ENCODE measurements around the gene RNF133. TPM values are rescaled to one million over a fixed set of nuclear protein-coding genes. Genes with fewer than 3 reads are reported as not detected.

The RNF133 gene
- polyA plus RNA-seq, 4 donors, result 0.04 to 0.10 TPM; not detected in 2

Other genes starting within 250 kb of the RNF133 start
- under 1 TPM in 3 of 4 donors, not detected in 1; 0.07 to 0.67 (median 0.15) TPM for gene RNF148, start 3.8 kb upstream of the RNF133 start, polyA plus RNA-seq
- gene CADPS2, start 187.3 kb upstream of the RNF133 start, polyA plus RNA-seq, result 10 to 100 TPM; 11.3 to 26.6 (median 14.8) TPM

Data from small intestine (tissue), 4 donors.